GM23338 (cell line): ENCODE data around the gene KRTAP5-6. TPM values are rescaled to one million over a fixed set of nuclear protein-coding genes. Genes with fewer than 3 reads are reported as not detected.

Source experiments
- ATAC-seq: fragments of 200-7000 bp; cut with Tn5 transposase; 3 replicates; pipeline ENCODE4 v1.9.1; 2020
- DNase-seq: peaks from one replicate; pipeline ENCODE4 v3.0.0-alpha.2; 2015; ENCODE audit warnings: low spot score
- H2AFZ ChIP-seq: fragments of 200-600 bp; sonication (generic); 2 replicates; pipeline ENCODE4 v1.8.0; 2016; ENCODE audit warnings: antibody characterized with exemption, mild to moderate bottlenecking, moderate library complexity
- H3F3A ChIP-seq: fragments of 200-600 bp; sonication (generic); replicated peaks from 2 replicates; pipeline ENCODE4 v1.8.0; 2017; ENCODE audit warnings: antibody characterized with exemption, mixed run types, low read depth
- H3K27ac ChIP-seq: fragments of 200-600 bp; sonication (generic); 2 replicates; pipeline ENCODE4 v1.6.1; 2016; ENCODE audit warnings: low read depth
- H3K27me3 ChIP-seq: fragments of 200-600 bp; sonication (generic); 2 replicates; pipeline ENCODE4 v1.8.0; 2016; ENCODE audit warnings: mild to moderate bottlenecking, mixed run types, moderate library complexity; ENCODE audit not compliant: insufficient read depth
- H3K36me3 ChIP-seq: fragments of 200-600 bp; sonication (generic); 2 replicates; pipeline ENCODE4 v1.8.0; 2016; ENCODE audit warnings: mild to moderate bottlenecking; ENCODE audit not compliant: insufficient read depth
- H3K4me1 ChIP-seq: fragments of 200-600 bp; sonication (generic); 2 replicates; pipeline ENCODE4 v1.8.0; 2016; ENCODE audit warnings: mild to moderate bottlenecking, moderate library complexity; ENCODE audit not compliant: insufficient read depth
- H3K4me2 ChIP-seq: fragments of 200-600 bp; sonication (generic); 2 replicates; pipeline ENCODE4 v1.7.1; 2017; ENCODE audit warnings: mixed run types
- H3K4me3 ChIP-seq: fragments of 200-600 bp; sonication (generic); 2 replicates; pipeline ENCODE4 v1.6.1; 2016; ENCODE audit warnings: mixed run types
- H3K79me2 ChIP-seq: fragments of 200-600 bp; sonication (generic); replicated peaks from 2 replicates; pipeline ENCODE4 v1.8.0; 2017; ENCODE audit warnings: mild to moderate bottlenecking; ENCODE audit not compliant: insufficient read depth
- H3K9me2 ChIP-seq: fragments of 200-600 bp; sonication (generic); 2 replicates; pipeline ENCODE4 v1.8.0; 2017; ENCODE audit not compliant: insufficient read depth
- H4K20me1 ChIP-seq: fragments of 200-600 bp; sonication (generic); replicated peaks from 2 replicates; pipeline ENCODE4 v1.8.0; 2017; ENCODE audit warnings: mild to moderate bottlenecking; ENCODE audit not compliant: insufficient read depth
- H3K27ac Mint-ChIP-seq: 2 replicates; pipeline ENCODE4 v1.8.0; 2020; ENCODE audit warnings: inconsistent platforms, mild to moderate bottlenecking, moderate library complexity, mixed read lengths
- H3K27me3 Mint-ChIP-seq: 3 replicates; pipeline ENCODE4 v1.8.0; 2022; ENCODE audit warnings: low read depth, mild to moderate bottlenecking, moderate library complexity, mixed read lengths, inconsistent platforms; ENCODE audit not compliant: insufficient read depth, poor library complexity
- H3K36me3 Mint-ChIP-seq: 3 replicates; pipeline ENCODE4 v1.8.0; 2021; ENCODE audit warnings: low read depth, mild to moderate bottlenecking, inconsistent platforms, moderate library complexity, mixed read lengths
- H3K4me1 Mint-ChIP-seq: 3 replicates; pipeline ENCODE4 v1.8.0; 2020; ENCODE audit warnings: mild to moderate bottlenecking, inconsistent platforms, mixed read lengths
- H3K4me3 Mint-ChIP-seq: 3 replicates; pipeline ENCODE4 v1.8.0; 2021; ENCODE audit warnings: moderate library complexity, mild to moderate bottlenecking, inconsistent platforms, mixed read lengths
- H3K9me3 Mint-ChIP-seq: 3 replicates; pipeline ENCODE4 v1.8.0; 2020; ENCODE audit warnings: moderate library complexity, mild to moderate bottlenecking, inconsistent platforms, mixed read lengths
- EZH2 ChIP-seq: fragments of 200-600 bp; sonication (generic); IDR thresholded peaks from one replicate; pipeline ENCODE4 v1.8.0; 2017; ENCODE audit warnings: antibody characterized with exemption, mild to moderate bottlenecking, low read depth; ENCODE audit not compliant: unreplicated experiment
- EZH2phosphoT487 ChIP-seq: fragments of 200-600 bp; sonication (generic); IDR thresholded peaks from one replicate; pipeline ENCODE4 v1.8.1; 2018; ENCODE audit warnings: antibody characterized with exemption; ENCODE audit not compliant: unreplicated experiment
- NANOG ChIP-seq: IDR thresholded peaks from 2 replicates; pipeline ENCODE4 v1.6.1; 2016; ENCODE audit warnings: antibody characterized with exemption, borderline replicate concordance
- REST ChIP-seq: IDR thresholded peaks from one replicate; pipeline ENCODE4 v1.6.1; 2018; ENCODE audit warnings: antibody characterized with exemption; ENCODE audit not compliant: unreplicated experiment
- ZNF114 ChIP-seq: fragments of 250-450 bp; sonication (Bioruptor Pico); IDR thresholded peaks from 2 replicates; pipeline ENCODE4 v1.5.0; 2020; ENCODE audit warnings: mild to moderate bottlenecking, moderate library complexity
- ZNF462 ChIP-seq: fragments of 250-450 bp; sonication (Bioruptor Pico); IDR thresholded peaks from 2 replicates; pipeline ENCODE4 v1.5.0; 2020; ENCODE audit warnings: mild to moderate bottlenecking, moderate library complexity
- polyA plus RNA-seq: library from polyadenylated mRNA; unstranded; fragments of >200 nt; fragmentation: Nextera tagmentation; extraction: Ambion mirVana; gene quantifications from 2 replicates; pipeline ENCODE4 v1.2.1, GENCODE V29; 2016
- total RNA-seq: library from RNA; depleted of rRNA; stranded (reverse); fragments of >200 nt; shearing (Covaris generic); gene quantifications from 2 replicates; pipeline ENCODE4 v1.2.3, GENCODE V29; 2014
- TF ChIP-seq, protein P1 (sequence below), 2 experiments: fragments of 200-600 bp in 1 of 2; sonication (generic) in 1 of 2; conservative IDR thresholded peaks; 2 replicates each; pipeline versions ENCODE4 v1.5.1 to v1.6.1; 2016 to 2017; ENCODE audit warnings: antibody characterized with exemption in 2 of 2, low read depth in 2 of 2, mild to moderate bottlenecking in 2 of 2, moderate library complexity in 1 of 2

The KRTAP5-6 gene
- total and polyA plus RNA-seq, 2 experiments from 2014 or later: not detected

GRCh38 chr11:1731451-1732059, 34.6 kb downstream of the KRTAP5-6 start (continued):
- TF ChIP-seq, protein P1, sequence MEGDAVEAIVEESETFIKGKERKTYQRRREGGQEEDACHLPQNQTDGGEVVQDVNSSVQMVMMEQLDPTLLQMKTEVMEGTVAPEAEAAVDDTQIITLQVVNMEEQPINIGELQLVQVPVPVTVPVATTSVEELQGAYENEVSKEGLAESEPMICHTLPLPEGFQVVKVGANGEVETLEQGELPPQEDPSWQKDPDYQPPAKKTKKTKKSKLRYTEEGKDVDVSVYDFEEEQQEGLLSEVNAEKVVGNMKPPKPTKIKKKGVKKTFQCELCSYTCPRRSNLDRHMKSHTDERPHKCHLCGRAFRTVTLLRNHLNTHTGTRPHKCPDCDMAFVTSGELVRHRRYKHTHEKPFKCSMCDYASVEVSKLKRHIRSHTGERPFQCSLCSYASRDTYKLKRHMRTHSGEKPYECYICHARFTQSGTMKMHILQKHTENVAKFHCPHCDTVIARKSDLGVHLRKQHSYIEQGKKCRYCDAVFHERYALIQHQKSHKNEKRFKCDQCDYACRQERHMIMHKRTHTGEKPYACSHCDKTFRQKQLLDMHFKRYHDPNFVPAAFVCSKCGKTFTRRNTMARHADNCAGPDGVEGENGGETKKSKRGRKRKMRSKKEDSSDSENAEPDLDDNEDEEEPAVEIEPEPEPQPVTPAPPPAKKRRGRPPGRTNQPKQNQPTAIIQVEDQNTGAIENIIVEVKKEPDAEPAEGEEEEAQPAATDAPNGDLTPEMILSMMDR (conservative IDR thresholded peaks at IDR 0.05; ENCODE audit: low read depth in 2 of 2): no peak
- TF ChIP-seq NANOG: no peak

GRCh38 chr11:1732418-1733008, 35.5 kb downstream of the KRTAP5-6 start:
- no peak for DNase-seq
- no peak overlapping the region for H2AFZ ChIP-seq
- H3K27ac Mint-ChIP-seq: no peak overlapping the region
- no peak for TF ChIP-seq ZNF462 (CRISPR knock-in tag)
- no peak for TF ChIP-seq EZH2phosphoT487
- no peak for TF ChIP-seq EZH2
- no peak for TF ChIP-seq NANOG
- TF ChIP-seq REST: no peak
- TF ChIP-seq, protein P1 (conservative IDR thresholded peaks at IDR 0.05; ENCODE audit: low read depth in 2 of 2): no peak
- no peak for TF ChIP-seq ZNF114

More at GRCh38 chr11:1732418-1733008, 35.5 kb downstream of the KRTAP5-6 start:
- no peaks in the 10 kb centered on the region; the same call in 1 of the 2 replicates for H3K27me3 ChIP-seq
- Mint-ChIP-seq H3K4me1 (no peaks in the 10 kb centered on the region; the same call in 2 of the 3 replicates), H3K36me3 (no peaks in the 10 kb centered on the region), H3K4me3 (no peak overlapping the region), H3K9me3 (peaks cover 10% of the 10 kb centered on the region), H3K27me3 (peaks cover 15% of the 10 kb centered on the region)
- H4K20me1 ChIP-seq: no peaks in the 10 kb centered on the region
- no peak overlapping the region for H3K4me2 ChIP-seq
- H3K9me2 ChIP-seq: no peaks in the 10 kb centered on the region; the same call in 1 of the 2 replicates
- H3K36me3 ChIP-seq: no peaks in the 10 kb centered on the region
- H3F3A ChIP-seq: peaks cover 8% of the 10 kb centered on the region; the same call in 1 of the 2 replicates
- no peak overlapping the region for H3K4me3 ChIP-seq
- no peaks in the 10 kb centered on the region for H3K79me2 ChIP-seq
- no peak overlapping the region for H3K27ac ChIP-seq
- H3K4me1 ChIP-seq: no peaks in the 10 kb centered on the region
- no peak for ATAC-seq
